Measurements from ENCODE around the gene SSPN. TPM values are rescaled to one million over a fixed set of nuclear protein-coding genes. Genes with fewer than 3 reads are reported as not detected.

SSPN gene
- polyA plus RNA-seq, 2 donors, result 0.69 to 2.1 TPM

- no peaks in the 10 kb centered on the region for H3K27me3 ChIP-seq (ENCODE audit: control insufficient read depth in 1 of 2, insufficient read depth in 2 of 2, low read length in 2 of 2)
- no peak overlapping the region for H3K4me3 ChIP-seq (ENCODE audit: low read depth in 1 of 2, low read length in 2 of 2)
- no peaks in the 10 kb centered on the region for H3K9me3 ChIP-seq (ENCODE audit: control insufficient read depth in 2 of 2, insufficient read depth in 1 of 2, low read depth in 1 of 2, low read length in 1 of 2)
- H3K36me3 ChIP-seq (ENCODE audit: control insufficient read depth in 2 of 2, insufficient read depth in 2 of 2, low read length in 1 of 2), result no peaks in the 10 kb centered on the region
- no peaks in the 10 kb centered on the region for H3K4me1 ChIP-seq (ENCODE audit: control insufficient read depth in 2 of 2, insufficient read depth in 2 of 2, low read length in 1 of 2)
- no peak overlapping the region for H3K27ac ChIP-seq (ENCODE audit: low read depth in 2 of 2, low read length in 1 of 2)
- WGBS, 2 donors, result 57 to 59% methylated on average over 3 of the region's 3 CpGs
Measured at GRCh38 chr12:26158078-26158764, 37.2 kb upstream of the SSPN start.

GRCh38 chr12:26162174-26162573 lies 33.2 kb upstream of the SSPN start:
- no peak overlapping the region for H3K27ac ChIP-seq (ENCODE audit: low read depth in 2 of 2, low read length in 1 of 2)
- no peaks in the 10 kb centered on the region for H3K27me3 ChIP-seq (ENCODE audit: control insufficient read depth in 1 of 2, insufficient read depth in 2 of 2, low read length in 2 of 2)
- no peaks in the 10 kb centered on the region for H3K36me3 ChIP-seq (ENCODE audit: control insufficient read depth in 2 of 2, insufficient read depth in 2 of 2, low read length in 1 of 2)
- no peak overlapping the region for H3K4me3 ChIP-seq (ENCODE audit: low read depth in 1 of 2, low read length in 2 of 2)
- H3K4me1 ChIP-seq (ENCODE audit: control insufficient read depth in 2 of 2, insufficient read depth in 2 of 2, low read length in 1 of 2), result no peaks in the 10 kb centered on the region
- no peaks in the 10 kb centered on the region for H3K9me3 ChIP-seq (ENCODE audit: control insufficient read depth in 2 of 2, insufficient read depth in 1 of 2, low read depth in 1 of 2, low read length in 1 of 2)
- 85 to 91% methylated on average over 1 of the region's 1 CpG for WGBS, 2 donors

- Histone ChIP-seq H3K27ac (ENCODE audit: low read depth in 2 of 2, low read length in 1 of 2) (no peak overlapping the region), H3K36me3 (ENCODE audit: control insufficient read depth in 2 of 2, insufficient read depth in 2 of 2, low read length in 1 of 2) (no peaks in the 10 kb centered on the region), H3K9me3 (ENCODE audit: control insufficient read depth in 2 of 2, insufficient read depth in 1 of 2, low read depth in 1 of 2, low read length in 1 of 2) (no peaks in the 10 kb centered on the region), H3K4me1 (ENCODE audit: control insufficient read depth in 2 of 2, insufficient read depth in 2 of 2, low read length in 1 of 2) (no peaks in the 10 kb centered on the region), H3K4me3 (ENCODE audit: low read depth in 1 of 2, low read length in 2 of 2) (no peak overlapping the region), H3K27me3 (ENCODE audit: control insufficient read depth in 1 of 2, insufficient read depth in 2 of 2, low read length in 2 of 2) (no peaks in the 10 kb centered on the region)
- WGBS, 2 donors, result 72 to 74% methylated on average over 4 of the region's 4 CpGs
Measured at GRCh38 chr12:26162905-26163304, 32.5 kb upstream of the SSPN start.

GRCh38 chr12:26164118-26164517 lies 31.3 kb upstream of the SSPN start:
- Histone ChIP-seq H3K27ac (ENCODE audit: low read depth in 2 of 2, low read length in 1 of 2) (no peak overlapping the region), H3K4me1 (ENCODE audit: control insufficient read depth in 2 of 2, insufficient read depth in 2 of 2, low read length in 1 of 2) (no peaks in the 10 kb centered on the region), H3K4me3 (ENCODE audit: low read depth in 1 of 2, low read length in 2 of 2) (no peak overlapping the region), H3K36me3 (ENCODE audit: control insufficient read depth in 2 of 2, insufficient read depth in 2 of 2, low read length in 1 of 2) (no peaks in the 10 kb centered on the region), H3K27me3 (ENCODE audit: control insufficient read depth in 1 of 2, insufficient read depth in 2 of 2, low read length in 2 of 2) (no peaks in the 10 kb centered on the region), H3K9me3 (ENCODE audit: control insufficient read depth in 2 of 2, insufficient read depth in 1 of 2, low read depth in 1 of 2, low read length in 1 of 2) (no peaks in the 10 kb centered on the region)
- 38 to 40% methylated on average over 3 of the region's 3 CpGs for WGBS, 2 donors

- Histone ChIP-seq H3K27ac (ENCODE audit: low read depth in 2 of 2, low read length in 1 of 2) (no peak overlapping the region), H3K36me3 (ENCODE audit: control insufficient read depth in 2 of 2, insufficient read depth in 2 of 2, low read length in 1 of 2) (no peaks in the 10 kb centered on the region), H3K27me3 (ENCODE audit: control insufficient read depth in 1 of 2, insufficient read depth in 2 of 2, low read length in 2 of 2) (no peaks in the 10 kb centered on the region), H3K4me3 (ENCODE audit: low read depth in 1 of 2, low read length in 2 of 2) (no peak overlapping the region), H3K4me1 (ENCODE audit: control insufficient read depth in 2 of 2, insufficient read depth in 2 of 2, low read length in 1 of 2) (no peaks in the 10 kb centered on the region), H3K9me3 (ENCODE audit: control insufficient read depth in 2 of 2, insufficient read depth in 1 of 2, low read depth in 1 of 2, low read length in 1 of 2) (no peaks in the 10 kb centered on the region)
- 94% methylated on average over 4 of the region's 4 CpGs for WGBS, 2 donors
Measured at GRCh38 chr12:26172013-26172412, 23.4 kb upstream of the SSPN start.

GRCh38 chr12:26172539-26172938 lies 22.8 kb upstream of the SSPN start:
- WGBS, 2 donors, result 82 to 87% methylated on average over 7 of the region's 7 CpGs
- Histone ChIP-seq H3K27ac (ENCODE audit: low read depth in 2 of 2, low read length in 1 of 2) (no peak overlapping the region), H3K9me3 (ENCODE audit: control insufficient read depth in 2 of 2, insufficient read depth in 1 of 2, low read depth in 1 of 2, low read length in 1 of 2) (no peaks in the 10 kb centered on the region), H3K36me3 (ENCODE audit: control insufficient read depth in 2 of 2, insufficient read depth in 2 of 2, low read length in 1 of 2) (no peaks in the 10 kb centered on the region), H3K4me1 (ENCODE audit: control insufficient read depth in 2 of 2, insufficient read depth in 2 of 2, low read length in 1 of 2) (no peaks in the 10 kb centered on the region), H3K4me3 (ENCODE audit: low read depth in 1 of 2, low read length in 2 of 2) (no peak overlapping the region), H3K27me3 (ENCODE audit: control insufficient read depth in 1 of 2, insufficient read depth in 2 of 2, low read length in 2 of 2) (no peaks in the 10 kb centered on the region)

GRCh38 chr12:26172946-26173552 lies 22.3 kb upstream of the SSPN start:
- Histone ChIP-seq H3K36me3 (ENCODE audit: control insufficient read depth in 2 of 2, insufficient read depth in 2 of 2, low read length in 1 of 2) (no peaks in the 10 kb centered on the region), H3K4me3 (ENCODE audit: low read depth in 1 of 2, low read length in 2 of 2) (no peak overlapping the region), H3K9me3 (ENCODE audit: control insufficient read depth in 2 of 2, insufficient read depth in 1 of 2, low read depth in 1 of 2, low read length in 1 of 2) (no peaks in the 10 kb centered on the region), H3K27ac (ENCODE audit: low read depth in 2 of 2, low read length in 1 of 2) (no peak overlapping the region), H3K27me3 (ENCODE audit: control insufficient read depth in 1 of 2, insufficient read depth in 2 of 2, low read length in 2 of 2) (no peaks in the 10 kb centered on the region), H3K4me1 (ENCODE audit: control insufficient read depth in 2 of 2, insufficient read depth in 2 of 2, low read length in 1 of 2) (no peaks in the 10 kb centered on the region)
- WGBS, 2 donors, result 67 to 83% methylated on average over 4 of the region's 4 CpGs

- no peaks in the 10 kb centered on the region for H3K9me3 ChIP-seq (ENCODE audit: control insufficient read depth in 2 of 2, insufficient read depth in 1 of 2, low read depth in 1 of 2, low read length in 1 of 2)
- no peak overlapping the region for H3K4me3 ChIP-seq (ENCODE audit: low read depth in 1 of 2, low read length in 2 of 2)
- H3K4me1 ChIP-seq (ENCODE audit: control insufficient read depth in 2 of 2, insufficient read depth in 2 of 2, low read length in 1 of 2), result no peaks in the 10 kb centered on the region
- 68 to 87% methylated on average over 4 of the region's 4 CpGs for WGBS, 2 donors
- no peak overlapping the region for H3K27ac ChIP-seq (ENCODE audit: low read depth in 2 of 2, low read length in 1 of 2)
- no peaks in the 10 kb centered on the region for H3K27me3 ChIP-seq (ENCODE audit: control insufficient read depth in 1 of 2, insufficient read depth in 2 of 2, low read length in 2 of 2)
- no peaks in the 10 kb centered on the region for H3K36me3 ChIP-seq (ENCODE audit: control insufficient read depth in 2 of 2, insufficient read depth in 2 of 2, low read length in 1 of 2)
Measured at GRCh38 chr12:26176725-26177124, 18.6 kb upstream of the SSPN start.

- Histone ChIP-seq H3K27me3 (ENCODE audit: control insufficient read depth in 1 of 2, insufficient read depth in 2 of 2, low read length in 2 of 2) (no peaks in the 10 kb centered on the region), H3K9me3 (ENCODE audit: control insufficient read depth in 2 of 2, insufficient read depth in 1 of 2, low read depth in 1 of 2, low read length in 1 of 2) (no peaks in the 10 kb centered on the region), H3K4me1 (ENCODE audit: control insufficient read depth in 2 of 2, insufficient read depth in 2 of 2, low read length in 1 of 2) (no peaks in the 10 kb centered on the region), H3K27ac (ENCODE audit: low read depth in 2 of 2, low read length in 1 of 2) (no peak overlapping the region), H3K4me3 (ENCODE audit: low read depth in 1 of 2, low read length in 2 of 2) (no peak overlapping the region), H3K36me3 (ENCODE audit: control insufficient read depth in 2 of 2, insufficient read depth in 2 of 2, low read length in 1 of 2) (no peaks in the 10 kb centered on the region)
- 76% methylated on average over 7 of the region's 7 CpGs for WGBS, 2 donors
Measured at GRCh38 chr12:26177283-26177682, 18.1 kb upstream of the SSPN start.

- H3K27ac ChIP-seq (ENCODE audit: low read depth in 2 of 2, low read length in 1 of 2), result no peak overlapping the region
- no peaks in the 10 kb centered on the region for H3K27me3 ChIP-seq (ENCODE audit: control insufficient read depth in 1 of 2, insufficient read depth in 2 of 2, low read length in 2 of 2)
- H3K9me3 ChIP-seq (ENCODE audit: control insufficient read depth in 2 of 2, insufficient read depth in 1 of 2, low read depth in 1 of 2, low read length in 1 of 2), result no peaks in the 10 kb centered on the region
- H3K4me1 ChIP-seq (ENCODE audit: control insufficient read depth in 2 of 2, insufficient read depth in 2 of 2, low read length in 1 of 2), result no peaks in the 10 kb centered on the region
- H3K4me3 ChIP-seq (ENCODE audit: low read depth in 1 of 2, low read length in 2 of 2), result no peak overlapping the region
- 68 to 69% methylated on average over 4 of the region's 4 CpGs for WGBS, 2 donors
- no peaks in the 10 kb centered on the region for H3K36me3 ChIP-seq (ENCODE audit: control insufficient read depth in 2 of 2, insufficient read depth in 2 of 2, low read length in 1 of 2)
Measured at GRCh38 chr12:26179826-26180225, 15.5 kb upstream of the SSPN start.
